ENCODE data around the gene EIF3J. TPM values are rescaled to one million over a fixed set of nuclear protein-coding genes. Genes with fewer than 3 reads are reported as not detected.
"Not testable (repeated sequence)": the region's sequence is repeated elsewhere in the genome, so short reads cannot be mapped to it uniquely, and the experiment has no call there.

The EIF3J gene
- total RNA-seq, 1 donor, result 71.6 TPM

DNA sequence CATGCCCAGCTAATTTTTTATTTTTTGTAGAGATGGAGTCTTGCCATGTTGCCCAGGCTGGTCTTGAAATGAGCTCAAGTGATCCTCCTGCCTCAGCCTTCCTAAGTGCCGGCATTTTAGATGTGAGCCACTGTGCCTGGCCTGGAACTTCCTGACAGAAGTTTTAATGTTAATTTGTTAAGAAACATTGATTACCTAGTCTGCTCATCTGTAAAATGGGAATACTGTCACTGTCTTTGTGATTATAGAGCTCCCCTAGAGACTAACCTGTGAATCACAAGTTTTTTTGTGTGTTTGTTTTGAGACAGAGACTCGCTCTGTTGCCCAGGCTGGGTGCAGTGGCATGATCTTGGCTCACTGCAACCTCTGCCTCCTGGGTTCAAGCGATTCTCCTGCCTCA is 4.3 kb upstream of the EIF3J start:
- Histone ChIP-seq H3K4me1 (ENCODE audit: insufficient read depth, low read length) (peaks cover 15% of the 10 kb centered on the region), H3K9me3 (ENCODE audit: low read depth, low read length) (no peaks in the 10 kb centered on the region), H3K27me3 (ENCODE audit: insufficient read depth, low read length) (no peaks in the 10 kb centered on the region), H3K4me3 (ENCODE audit: low read length) (no peak overlapping the region)

DNA sequence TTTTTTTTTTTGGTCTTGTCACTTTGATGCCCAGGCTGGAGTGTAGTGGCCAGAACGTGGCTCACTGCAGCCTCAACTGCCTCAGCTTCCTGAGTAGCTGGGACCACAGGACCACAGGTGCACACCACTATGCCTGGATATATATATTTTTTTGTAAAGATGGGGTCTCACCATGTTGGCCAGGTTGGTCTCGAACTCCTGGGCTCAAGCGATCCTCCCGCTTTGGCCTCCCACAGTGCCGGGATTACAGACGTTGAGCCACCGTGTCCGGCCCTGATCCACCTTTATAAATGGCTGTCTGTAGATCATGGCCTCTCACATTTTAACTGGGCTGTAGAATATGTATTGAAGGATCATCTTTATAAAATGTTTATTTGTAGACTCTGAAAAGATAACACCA is 1.9 kb upstream of the EIF3J start:
- Histone ChIP-seq H3K4me3 (ENCODE audit: low read length) (no peak overlapping the region), H3K4me1 (ENCODE audit: insufficient read depth, low read length) (peaks cover 25% of the 10 kb centered on the region), H3K9me3 (ENCODE audit: low read depth, low read length) (no peaks in the 10 kb centered on the region), H3K27me3 (ENCODE audit: insufficient read depth, low read length) (no peaks in the 10 kb centered on the region)

DNA sequence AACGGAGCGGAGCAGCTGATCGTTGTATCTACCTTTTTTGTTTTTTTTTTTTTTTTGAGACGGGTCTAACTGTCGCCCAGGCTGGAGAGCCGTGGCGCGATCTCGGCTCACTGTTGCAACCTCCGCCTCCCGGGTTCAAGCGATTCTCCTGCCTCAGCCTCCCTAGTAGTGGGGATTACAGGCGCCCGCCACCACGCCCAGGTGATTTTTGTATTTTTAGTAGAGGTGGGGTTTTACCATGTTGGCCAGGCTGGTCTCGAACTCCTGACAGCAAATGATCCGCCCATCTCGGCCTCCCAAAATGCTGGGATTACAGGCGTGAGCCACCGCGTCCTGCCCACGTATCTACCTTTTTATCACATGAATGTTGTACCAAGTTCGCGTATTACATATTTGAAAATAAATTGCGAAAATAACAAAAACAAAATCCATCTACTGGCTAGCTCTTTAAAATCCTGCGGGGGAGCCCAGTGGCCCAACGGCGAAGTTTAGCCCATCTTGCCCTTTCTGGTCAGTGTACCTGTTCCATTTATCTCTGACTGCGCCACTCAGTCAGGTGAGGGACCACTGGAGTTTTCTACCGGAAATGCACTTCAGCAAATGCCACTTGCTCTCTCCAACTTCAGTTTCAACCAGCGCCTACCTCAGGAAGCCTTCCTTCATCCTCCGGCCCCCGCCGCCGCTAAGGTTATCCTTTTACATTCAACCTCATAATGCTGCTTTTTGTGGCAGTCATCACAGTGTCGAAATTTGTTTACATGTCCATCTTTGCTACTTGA is 1.2 kb upstream of the EIF3J start:
- no peaks in the 10 kb centered on the region for H3K9me3 ChIP-seq (ENCODE audit: low read depth, low read length)

DNA sequence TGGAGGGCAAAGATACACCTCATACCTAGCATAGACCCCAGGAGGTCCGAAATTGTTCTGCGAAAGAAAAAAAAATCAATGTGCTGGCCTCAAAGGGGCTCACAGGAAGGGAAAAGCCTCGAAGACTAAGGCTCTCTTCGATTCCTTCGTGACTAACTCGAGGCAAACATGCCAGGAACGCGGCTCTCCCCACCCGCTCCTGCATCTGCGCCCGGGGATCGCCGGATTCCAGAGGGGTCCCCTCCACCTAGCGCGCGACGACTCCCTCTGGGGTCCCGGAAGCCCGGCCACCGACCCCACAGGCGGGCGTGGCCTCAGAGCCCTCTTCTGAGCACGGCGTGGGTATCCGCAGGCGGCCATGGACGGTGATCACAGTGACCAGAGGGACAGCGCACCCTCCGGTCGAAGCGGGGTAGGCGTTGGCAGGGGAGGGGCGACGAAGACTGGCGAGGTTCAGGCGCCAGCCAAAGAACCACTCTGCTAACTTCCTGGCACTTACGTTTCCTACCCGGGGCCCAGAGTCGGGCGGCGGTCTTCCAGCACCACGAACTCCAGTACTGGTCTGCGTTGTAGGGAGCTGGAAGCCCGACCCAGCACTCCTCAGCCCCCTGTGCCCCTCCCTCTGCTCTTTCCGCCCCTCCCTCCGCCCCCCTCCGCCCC is 515 bp upstream of the EIF3J start:
- Histone ChIP-seq H3K4me3 (ENCODE audit: low read length) (peak overlapping the region; percentile 94), H3K9me3 (ENCODE audit: low read depth, low read length) (no peaks in the 10 kb centered on the region), H3K27me3 (ENCODE audit: insufficient read depth, low read length) (no peaks in the 10 kb centered on the region), H3K4me1 (ENCODE audit: insufficient read depth, low read length) (peaks cover 30% of the 10 kb centered on the region)

More for the DNA sequence above, 1.2 kb upstream of the EIF3J start:
- H3K4me3 ChIP-seq (ENCODE audit: low read length), result peak overlapping the region; percentile 94
- no peaks in the 10 kb centered on the region for H3K27me3 ChIP-seq (ENCODE audit: insufficient read depth, low read length)
- H3K4me1 ChIP-seq (ENCODE audit: insufficient read depth, low read length), result peaks cover 25% of the 10 kb centered on the region

DNA sequence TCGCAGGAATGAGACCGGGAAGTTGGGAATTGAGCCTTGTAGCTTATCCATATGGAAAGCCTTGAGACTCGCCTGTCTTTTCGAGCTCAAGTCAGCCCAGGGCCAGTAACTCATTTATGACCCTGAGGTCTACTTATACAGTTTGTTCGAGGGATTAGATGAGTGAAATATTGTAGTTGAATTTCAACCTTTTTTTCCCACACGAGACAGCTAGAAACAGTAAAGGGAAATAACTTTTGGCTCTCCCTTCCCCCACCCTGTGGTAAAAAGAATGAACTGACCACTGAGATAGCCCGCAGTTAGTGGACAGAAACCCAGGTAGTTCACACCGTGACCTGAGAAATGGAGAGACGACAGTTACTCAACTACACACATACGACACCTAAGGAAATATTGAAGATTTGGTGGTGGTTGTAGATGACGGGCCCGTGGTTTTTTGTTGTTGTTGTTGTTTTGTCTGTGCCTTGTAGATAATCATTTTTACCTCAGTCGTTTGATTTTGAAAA is 841 bp downstream of the EIF3J start:
- peak overlapping the region; percentile 88 for H3K4me3 ChIP-seq (ENCODE audit: low read length)
- H3K4me1 ChIP-seq (ENCODE audit: insufficient read depth, low read length), result peaks cover 36% of the 10 kb centered on the region
- H3K27me3 ChIP-seq (ENCODE audit: insufficient read depth, low read length), result no peaks in the 10 kb centered on the region
- H3K9me3 ChIP-seq (ENCODE audit: low read depth, low read length), result no peaks in the 10 kb centered on the region

DNA sequence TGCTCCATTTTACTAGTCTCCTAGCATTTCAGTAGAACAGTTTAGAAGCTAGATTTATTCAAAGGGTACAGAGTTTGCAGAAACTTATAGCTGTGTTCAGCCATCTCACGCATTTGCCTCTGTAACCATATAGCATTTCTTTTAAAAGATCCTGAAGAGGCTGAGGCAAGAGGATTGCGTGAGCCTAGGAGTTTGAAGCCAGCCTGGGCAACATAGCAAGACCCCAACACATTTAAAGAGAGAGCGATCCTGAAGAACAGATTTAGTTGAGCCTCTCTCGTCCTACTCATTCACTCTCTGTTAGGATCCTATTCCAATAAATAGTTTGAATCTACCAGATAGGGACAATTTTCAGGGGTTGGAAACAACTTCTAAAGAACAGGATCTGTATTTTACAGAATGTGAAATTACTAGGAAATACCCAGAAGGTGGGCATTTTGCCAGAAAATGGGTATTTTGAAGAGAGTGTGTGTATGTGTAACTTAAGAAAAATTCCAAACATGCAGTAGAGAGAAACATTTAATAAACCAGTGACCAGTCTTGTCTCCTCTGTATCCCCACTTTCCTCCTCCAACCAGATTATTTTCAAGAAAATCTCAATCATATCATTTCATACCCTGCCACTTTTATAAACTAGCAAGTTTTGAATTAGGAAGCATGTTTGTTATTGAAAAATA is 4.5 kb downstream of the EIF3J start:
- Histone ChIP-seq H3K4me1 (ENCODE audit: insufficient read depth, low read length) (peaks cover 33% of the 10 kb centered on the region), H3K9me3 (ENCODE audit: low read depth, low read length) (no peaks in the 10 kb centered on the region), H3K27me3 (ENCODE audit: insufficient read depth, low read length) (no peaks in the 10 kb centered on the region), H3K4me3 (ENCODE audit: low read length) (no peak overlapping the region)

DNA sequence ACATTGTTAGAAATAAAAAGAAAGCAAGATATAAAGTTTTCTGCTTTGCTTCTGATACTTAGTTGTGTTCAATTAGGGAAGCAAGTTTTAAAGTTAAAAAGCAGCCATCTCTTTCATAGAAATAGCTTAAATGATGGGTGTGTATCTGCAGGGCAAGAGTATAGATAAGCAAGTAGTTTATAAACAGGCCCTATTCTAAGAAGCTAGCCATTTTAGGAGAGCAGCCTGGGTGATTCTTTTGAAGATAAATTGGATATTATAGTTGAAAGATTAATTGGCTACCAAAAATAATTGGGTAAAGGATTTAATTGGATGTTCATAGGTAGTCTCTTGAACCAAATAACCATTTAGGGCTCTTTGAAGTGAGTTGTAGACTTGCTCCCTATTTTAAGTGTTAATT is 5.6 kb downstream of the EIF3J start:
- H3K4me3 ChIP-seq (ENCODE audit: low read length), result no peak overlapping the region
- no peaks in the 10 kb centered on the region for H3K9me3 ChIP-seq (ENCODE audit: low read depth, low read length)
- peaks cover 38% of the 10 kb centered on the region for H3K4me1 ChIP-seq (ENCODE audit: insufficient read depth, low read length)
- no peaks in the 10 kb centered on the region for H3K27me3 ChIP-seq (ENCODE audit: insufficient read depth, low read length)

DNA sequence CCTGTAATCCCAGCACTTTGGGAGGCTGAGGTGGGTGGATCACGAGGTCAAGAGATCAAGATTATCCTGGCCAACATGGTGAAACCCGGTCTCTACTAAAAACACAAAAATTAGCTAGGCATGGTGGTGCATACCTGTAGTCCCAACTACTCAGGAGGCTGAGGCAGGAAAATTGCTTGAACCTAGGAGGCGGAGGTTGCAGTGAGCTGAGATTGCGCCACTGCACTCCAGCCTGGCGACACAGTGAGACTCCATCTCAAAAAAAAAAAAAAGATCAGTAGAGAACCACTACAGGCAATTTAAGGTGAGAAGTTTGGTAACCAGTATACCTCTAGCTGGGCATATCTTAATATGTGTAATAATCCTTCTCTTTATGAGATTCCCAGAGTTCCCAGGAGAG is 7.8 kb downstream of the EIF3J start:
- not testable (repeated sequence) for H3K27me3 ChIP-seq (ENCODE audit: insufficient read depth, low read length); H3K9me3 ChIP-seq (ENCODE audit: low read depth, low read length); H3K4me3 ChIP-seq (ENCODE audit: low read length)
- peaks cover 26% of the 10 kb centered on the region for H3K4me1 ChIP-seq (ENCODE audit: insufficient read depth, low read length)

DNA sequence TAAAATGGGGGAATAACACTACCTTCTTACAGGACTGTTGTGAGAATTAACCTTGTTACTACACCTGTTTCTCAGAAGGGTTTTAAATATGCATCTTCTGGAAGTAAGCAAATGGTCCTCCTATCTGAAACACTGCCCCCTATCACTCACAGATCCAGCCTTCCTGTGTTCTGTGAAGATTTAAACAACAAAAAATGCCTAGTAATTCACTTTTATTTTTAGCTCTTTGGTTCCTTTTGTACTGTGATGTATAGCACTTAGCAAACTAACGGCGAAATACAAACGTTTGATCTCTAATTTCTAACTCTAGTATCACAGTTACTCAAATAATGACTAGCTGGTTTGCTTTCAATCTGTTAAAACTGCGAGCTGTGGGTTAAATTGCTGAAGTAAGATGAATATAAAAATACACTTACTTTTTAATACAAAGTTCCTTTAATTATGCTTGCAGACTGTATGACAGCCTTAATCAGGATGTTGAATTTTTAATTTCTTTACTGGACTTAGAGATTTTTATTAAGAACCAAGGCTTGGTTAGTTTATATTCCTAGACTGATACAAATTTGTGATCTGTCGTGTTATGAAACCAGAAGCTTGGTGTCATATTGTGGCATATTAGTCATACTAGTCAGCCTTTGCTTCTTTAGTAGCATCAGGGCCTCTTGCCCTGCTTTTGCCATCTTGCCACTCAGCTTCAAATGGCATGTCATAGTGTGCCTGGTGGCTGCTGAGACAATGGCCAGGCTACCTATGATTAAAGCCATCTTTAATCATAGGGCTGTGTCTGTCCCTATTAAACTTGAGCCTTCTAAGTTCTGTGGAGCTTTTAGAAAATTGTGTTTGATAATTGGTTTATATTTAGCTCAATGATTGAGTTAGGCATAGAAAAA is 9.2 kb downstream of the EIF3J start:
- H3K27me3 ChIP-seq (ENCODE audit: insufficient read depth, low read length), result no peaks in the 10 kb centered on the region
- H3K9me3 ChIP-seq (ENCODE audit: low read depth, low read length), result no peaks in the 10 kb centered on the region
- peaks cover 26% of the 10 kb centered on the region for H3K4me1 ChIP-seq (ENCODE audit: insufficient read depth, low read length)
- H3K4me3 ChIP-seq (ENCODE audit: low read length), result no peak overlapping the region

DNA sequence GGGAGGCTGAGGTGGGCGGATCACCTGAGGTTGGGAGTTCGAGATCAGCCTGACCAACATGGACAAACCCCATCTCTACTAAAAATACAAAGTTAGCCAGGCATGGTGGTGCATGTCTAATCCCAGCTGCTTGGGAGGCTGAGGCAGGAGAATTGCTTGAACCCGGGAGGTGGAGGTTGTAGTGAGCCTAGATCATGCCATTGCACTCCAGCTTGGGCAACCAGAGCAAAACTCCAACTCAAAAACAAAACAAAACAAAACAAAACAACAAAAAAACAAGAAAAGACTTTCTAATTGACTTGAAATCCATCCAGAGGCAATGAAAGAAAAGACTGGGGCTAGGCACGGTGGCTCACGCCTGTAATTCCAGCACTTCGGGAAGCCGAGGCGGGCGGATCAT is 12.2 kb downstream of the EIF3J start:
- H3K9me3 ChIP-seq (ENCODE audit: low read depth, low read length); H3K27me3 ChIP-seq (ENCODE audit: insufficient read depth, low read length); H3K4me3 ChIP-seq (ENCODE audit: low read length): not testable (repeated sequence)
- peaks cover 18% of the 10 kb centered on the region for H3K4me1 ChIP-seq (ENCODE audit: insufficient read depth, low read length)

DNA sequence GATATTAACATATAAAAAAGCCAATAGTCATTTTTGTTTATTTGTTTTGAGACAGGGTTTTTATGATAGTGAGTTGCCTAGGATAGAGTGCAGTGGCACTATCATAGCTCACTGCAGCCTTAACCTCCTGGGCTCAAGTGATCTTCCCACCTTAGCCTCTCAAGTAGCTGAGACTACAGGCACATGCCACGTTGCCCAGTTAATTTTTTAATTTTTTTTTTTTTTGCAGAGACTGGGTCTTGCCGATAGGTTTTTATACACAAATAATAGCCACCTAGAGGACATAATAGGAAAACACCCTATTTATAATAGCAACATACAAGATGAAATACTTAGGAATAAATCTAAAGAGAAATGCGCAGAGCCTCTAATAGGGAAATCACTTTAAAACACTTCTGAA is 13.3 kb downstream of the EIF3J start:
- Histone ChIP-seq H3K4me1 (ENCODE audit: insufficient read depth, low read length) (peaks cover 15% of the 10 kb centered on the region), H3K27me3 (ENCODE audit: insufficient read depth, low read length) (no peaks in the 10 kb centered on the region), H3K9me3 (ENCODE audit: low read depth, low read length) (no peaks in the 10 kb centered on the region), H3K4me3 (ENCODE audit: low read length) (no peak overlapping the region)

DNA sequence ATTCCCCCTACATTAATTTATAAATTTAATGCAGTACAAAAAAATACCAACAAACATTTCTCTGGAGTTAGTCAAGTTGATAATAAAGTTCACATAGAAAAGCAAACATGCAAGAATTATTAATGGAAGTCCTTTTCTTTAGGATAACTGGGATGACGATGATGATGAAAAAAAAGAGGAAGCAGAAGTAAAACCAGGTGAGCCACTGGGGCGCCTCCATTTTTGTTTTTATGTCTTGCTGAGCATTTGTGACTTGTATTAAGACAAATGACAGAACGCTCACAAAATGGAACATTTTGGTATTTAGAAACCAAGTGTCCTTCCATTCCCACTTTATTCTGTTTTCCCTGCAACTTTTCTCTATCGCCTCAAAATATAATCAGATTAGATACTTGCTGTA is 13.8 kb downstream of the EIF3J start:
- Histone ChIP-seq H3K4me3 (ENCODE audit: low read length) (no peak overlapping the region), H3K9me3 (ENCODE audit: low read depth, low read length) (no peaks in the 10 kb centered on the region), H3K27me3 (ENCODE audit: insufficient read depth, low read length) (no peaks in the 10 kb centered on the region), H3K4me1 (ENCODE audit: insufficient read depth, low read length) (peaks cover 15% of the 10 kb centered on the region)

DNA sequence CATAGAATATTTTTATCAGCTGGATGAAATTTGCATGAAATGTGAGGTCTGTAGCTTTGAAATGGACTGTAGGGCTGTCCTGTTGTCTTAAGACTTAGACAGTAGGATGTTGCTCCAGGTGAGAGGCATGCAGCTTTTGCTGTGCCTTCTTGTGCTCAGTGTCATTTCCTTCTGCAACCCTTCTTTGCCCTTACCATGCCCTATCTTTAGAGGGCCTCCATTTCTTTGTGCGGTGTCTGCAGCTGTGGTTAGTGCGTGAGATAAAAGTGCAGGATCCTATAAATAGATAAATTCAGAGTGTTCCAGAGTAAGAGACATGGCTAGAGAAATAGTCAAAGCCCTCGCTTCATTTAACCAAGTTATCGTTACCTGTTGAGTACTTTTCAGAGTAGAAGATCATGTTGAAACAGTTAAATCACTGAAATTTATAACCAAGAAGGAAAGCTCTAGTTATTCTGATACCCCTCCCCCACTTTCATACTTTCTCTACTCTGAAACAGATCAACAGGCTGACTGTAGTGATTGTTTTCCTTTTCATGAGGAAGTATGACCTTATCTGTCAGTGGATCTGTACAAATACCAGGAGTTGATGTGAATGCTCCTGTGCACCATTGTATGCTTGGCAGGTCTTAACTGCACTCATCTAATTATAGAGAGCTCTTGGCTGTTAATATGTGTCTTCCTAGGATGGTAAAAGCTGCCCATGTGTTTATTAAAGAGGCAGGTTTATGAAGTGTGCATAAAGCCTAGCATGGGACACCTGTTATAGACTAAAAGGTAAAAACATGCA is 18.2 kb downstream of the EIF3J start:
- peaks cover 5% of the 10 kb centered on the region for H3K4me1 ChIP-seq (ENCODE audit: insufficient read depth, low read length)
- no peaks in the 10 kb centered on the region for H3K27me3 ChIP-seq (ENCODE audit: insufficient read depth, low read length)
- H3K4me3 ChIP-seq (ENCODE audit: low read length), result no peak overlapping the region
- H3K9me3 ChIP-seq (ENCODE audit: low read depth, low read length), result no peaks in the 10 kb centered on the region

DNA sequence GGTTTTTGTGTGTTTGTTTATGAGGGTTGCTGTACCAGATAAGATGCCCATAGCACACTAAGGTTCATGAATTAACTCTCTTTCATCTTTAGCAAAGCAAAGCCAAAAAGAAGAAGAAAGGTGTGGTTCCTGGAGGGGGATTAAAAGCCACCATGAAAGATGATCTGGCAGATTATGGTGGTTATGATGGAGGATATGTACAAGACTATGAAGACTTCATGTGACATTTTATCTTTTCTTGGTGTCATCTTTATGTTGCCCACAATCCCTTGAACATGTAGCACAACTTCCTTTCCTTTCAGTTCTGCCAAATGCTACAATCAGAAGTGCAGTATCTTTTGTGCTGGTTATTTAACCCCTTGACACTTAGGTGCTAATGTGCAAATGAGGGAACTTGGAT is 24.0 kb downstream of the EIF3J start:
- not testable (repeated sequence) for H3K9me3 ChIP-seq (ENCODE audit: low read depth, low read length); H3K4me1 ChIP-seq (ENCODE audit: insufficient read depth, low read length); H3K4me3 ChIP-seq (ENCODE audit: low read length); H3K27me3 ChIP-seq (ENCODE audit: insufficient read depth, low read length)
